Right atrium auricular region (tissue), 2 donors: ENCODE results near the gene IFIT2. TPM values are rescaled to one million over a fixed set of nuclear protein-coding genes. Genes with fewer than 3 reads are reported as not detected.

ENCODE experiments used
- DNase-seq: peaks from one replicate; pipeline ENCODE4 v3.0.0-alpha.2; 2019; ENCODE audit warnings: low spot score
- H3K27ac ChIP-seq, 2 donors: fragments of 200-600 bp; sonication (generic); 1 replicate in 1 of 2; 2 replicates in 1 of 2; pipeline ENCODE4 v1.5.1; 2016 to 2019
- H3K27me3 ChIP-seq, 2 donors: fragments of 200-600 bp; sonication (generic); one replicate each; pipeline versions ENCODE4 v1.5.1 to v1.6.0; 2017 to 2019
- H3K36me3 ChIP-seq: fragments of 200-600 bp; sonication (generic); one replicate; pipeline ENCODE4 v1.5.1; 2016
- H3K4me1 ChIP-seq, 2 donors: fragments of 200-600 bp; sonication (generic); one replicate each; pipeline versions ENCODE4 v1.5.1 to v1.6.0; 2017 to 2019
- H3K4me3 ChIP-seq, 2 donors: fragments of 200-600 bp; sonication (generic); 1 replicate in 1 of 2; 2 replicates in 1 of 2; pipeline ENCODE4 v1.5.1; 2017 to 2019; ENCODE audit warnings: mild to moderate bottlenecking in 1 of 2, moderate library complexity in 1 of 2
- H3K9me3 ChIP-seq, 2 donors: fragments of 200-600 bp; sonication (generic); one replicate each; pipeline ENCODE4 v1.5.1; 2019
- CTCF ChIP-seq, 2 donors: fragments of 200-600 bp; sonication (generic); IDR thresholded peaks; one replicate each; pipeline ENCODE4 v1.5.1; 2019; ENCODE audit warnings: antibody characterized with exemption in 2 of 2
- total RNA-seq, 2 donors: library from RNA; depleted of rRNA; stranded (reverse); fragments of >200 nt; gene quantifications; one replicate each; pipeline ENCODE4 v1.1.0, GENCODE V29; 2016

IFIT2 gene
- total RNA-seq, 2 donors from 2014 or later, result 2.6 TPM

GRCh38 chr10:89305766-89306433 is 4.1 kb downstream of the IFIT2 start:
- Histone ChIP-seq H3K4me1 (peaks cover 0 to 25% of the 10 kb centered on the region in 2 donors), H3K4me3 (no peak overlapping the region), H3K27ac (no peak overlapping the region), H3K9me3 (no peaks in the 10 kb centered on the region), H3K36me3 (peaks cover 16% of the 10 kb centered on the region), H3K27me3 (no peaks in the 10 kb centered on the region)
- no peak for DNase-seq
- TF ChIP-seq CTCF (IDR thresholded peaks at IDR 0.05), result no peak

GRCh38 chr10:89306434-89307268 is 4.8 kb downstream of the IFIT2 start:
- TF ChIP-seq CTCF (IDR thresholded peaks at IDR 0.05), result no peak
- Histone ChIP-seq H3K27ac (no peak overlapping the region), H3K36me3 (peaks cover 16% of the 10 kb centered on the region), H3K4me1 (peaks cover 0 to 18% of the 10 kb centered on the region in 2 donors), H3K4me3 (no peak overlapping the region), H3K27me3 (no peaks in the 10 kb centered on the region), H3K9me3 (no peaks in the 10 kb centered on the region)
- no peak for DNase-seq

GRCh38 chr10:89307269-89307577 is 5.4 kb downstream of the IFIT2 start:
- Histone ChIP-seq H3K9me3 (no peaks in the 10 kb centered on the region), H3K4me3 (no peak overlapping the region), H3K27ac (no peak overlapping the region), H3K4me1 (peaks cover 0 to 18% of the 10 kb centered on the region in 2 donors), H3K36me3 (peaks cover 16% of the 10 kb centered on the region), H3K27me3 (no peaks in the 10 kb centered on the region)
- TF ChIP-seq CTCF (IDR thresholded peaks at IDR 0.05), result no peak
- DNase-seq, result no peak

GRCh38 chr10:89308266-89308665 is 6.4 kb downstream of the IFIT2 start:
- no peak for TF ChIP-seq CTCF (IDR thresholded peaks at IDR 0.05)
- H3K4me1 ChIP-seq, result peaks cover 0 to 10% of the 10 kb centered on the region in 2 donors
- no peaks in the 10 kb centered on the region for H3K9me3 ChIP-seq
- no peak for DNase-seq
- no peak overlapping the region for H3K4me3 ChIP-seq
- peaks cover 16% of the 10 kb centered on the region for H3K36me3 ChIP-seq
- H3K27ac ChIP-seq, result no peak overlapping the region
- no peaks in the 10 kb centered on the region for H3K27me3 ChIP-seq

GRCh38 chr10:89308736-89309135 is 6.9 kb downstream of the IFIT2 start:
- no peak for TF ChIP-seq CTCF (IDR thresholded peaks at IDR 0.05)
- H3K4me3 ChIP-seq, result no peak overlapping the region
- H3K4me1 ChIP-seq, result peaks cover 0 to 5% of the 10 kb centered on the region in 2 donors
- no peak overlapping the region for H3K27ac ChIP-seq
- peaks cover 16% of the 10 kb centered on the region for H3K36me3 ChIP-seq
- no peaks in the 10 kb centered on the region for H3K9me3 ChIP-seq
- no peaks in the 10 kb centered on the region for H3K27me3 ChIP-seq
- no peak for DNase-seq
